Sigmoid colon (tissue), 4 donors: ENCODE measurements around the gene KLF1.

ENCODE experiments used
- CTCF ChIP-seq, 4 experiments: fragments of 450-650 bp in 3 of 4; fragments of 200-600 bp in 1 of 4; IDR thresholded peaks; one replicate each; pipeline ENCODE4 v1.5.1; 2016 to 2019; ENCODE audit warnings: antibody characterized with exemption in 4 of 4, mild to moderate bottlenecking in 3 of 4, moderate library complexity in 2 of 4
- POLR2AphosphoS5 ChIP-seq, 4 donors: sonication (generic); formaldehyde crosslinking; IDR thresholded peaks; one replicate each; pipeline ENCODE4 v1.6.1; 2017; ENCODE audit warnings: antibody characterized with exemption in 4 of 4

DNA sequence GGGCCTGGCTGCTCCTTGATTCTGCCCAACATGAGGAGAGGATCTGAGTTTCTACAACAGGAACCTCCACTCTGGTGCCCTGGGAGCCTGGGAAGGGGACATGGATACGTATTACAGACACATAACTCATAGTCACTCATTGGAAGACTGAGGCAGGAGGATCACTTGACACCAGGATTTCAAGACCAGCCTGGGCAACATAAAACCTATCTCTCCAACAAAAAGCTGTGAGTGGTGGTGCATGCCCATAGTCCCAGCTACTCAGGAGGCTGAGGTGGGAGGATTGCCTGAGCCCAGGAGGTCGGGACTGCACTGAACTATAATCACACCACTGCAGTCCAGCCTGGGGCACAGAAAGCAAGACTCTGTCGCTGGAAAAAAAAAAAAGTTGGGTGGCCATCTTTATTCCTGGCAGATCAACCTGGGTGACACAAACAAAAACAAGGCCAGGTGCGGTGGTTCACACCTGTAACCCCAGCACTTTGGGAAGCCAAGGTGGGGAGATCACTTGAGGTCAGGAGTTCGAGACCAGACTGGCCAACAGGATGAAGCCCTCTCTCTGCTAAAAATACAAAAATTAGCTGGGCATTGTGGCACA is 1.1 kb upstream of the KLF1 start:
- TF ChIP-seq CTCF (IDR thresholded peaks at IDR 0.05) (no peak), POLR2AphosphoS5 (IDR thresholded peaks at IDR 0.05) (no peak)
